K562 (cell line): ENCODE measurements around the gene BPNT1. TPM values are rescaled to one million over a fixed set of nuclear protein-coding genes. Genes with fewer than 3 reads are reported as not detected.
A peak's percentile ranks its signal among the peaks of the same experiment; 100 is the strongest.

Experiments used
- ARNT ChIP-seq, 2 experiments: fragments of 450-650 bp; IDR thresholded peaks; 2 replicates each; pipeline ENCODE4 v1.6.1; 2016; ENCODE audit warnings: mild to moderate bottlenecking in 1 of 2
- BCL6 ChIP-seq: fragments of 250-450 bp; sonication (Bioruptor Pico); IDR thresholded peaks from 2 replicates; pipeline ENCODE4 v1.4.0; 2020
- CHD2 ChIP-seq: IDR thresholded peaks from 2 replicates; pipeline ENCODE4 v1.6.1; 2011; ENCODE audit warnings: low read depth, low read length
- CHD4 ChIP-seq: fragments of 200-600 bp; sonication (generic); IDR thresholded peaks from 3 replicates; pipeline ENCODE4 v1.6.1; 2012; ENCODE audit warnings: low read depth, mild to moderate bottlenecking, mixed read lengths, low read length, inconsistent platforms; ENCODE audit not compliant: insufficient read depth, insufficient replicate concordance, poor library complexity, severe bottlenecking
- DPF2 ChIP-seq: fragments of 450-650 bp; IDR thresholded peaks from 2 replicates; pipeline ENCODE4 v1.6.1; 2016
- HNRNPLL ChIP-seq: fragments of 200-400 bp; formaldehyde crosslinking; IDR thresholded peaks from 2 replicates; pipeline ENCODE4 v1.6.1; 2017; ENCODE audit warnings: low read length, low read depth, mild to moderate bottlenecking; ENCODE audit not compliant: poor library complexity, severe bottlenecking
- NBN ChIP-seq: fragments of 450-650 bp; IDR thresholded peaks from 2 replicates; pipeline ENCODE4 v1.6.1; 2016; ENCODE audit warnings: low read depth, mild to moderate bottlenecking
- NFXL1 ChIP-seq: fragments of 450-650 bp; formaldehyde crosslinking; IDR thresholded peaks from 2 replicates; pipeline ENCODE4 v1.4.0; 2021; ENCODE audit warnings: mild to moderate bottlenecking
- PHF8 ChIP-seq: fragments of 200-600 bp; sonication (generic); IDR thresholded peaks from 2 replicates; pipeline ENCODE4 v1.6.1; 2012; ENCODE audit warnings: mixed run types, mild to moderate bottlenecking, inconsistent platforms, low read length, moderate library complexity, borderline replicate concordance
- PML ChIP-seq: IDR thresholded peaks from 2 replicates; pipeline ENCODE4 v1.6.1; 2012; ENCODE audit warnings: low read length, inconsistent platforms
- TCF7 ChIP-seq: sonication (generic); IDR thresholded peaks from 2 replicates; pipeline ENCODE4 v1.6.1; 2016; ENCODE audit warnings: antibody characterized with exemption, borderline replicate concordance
- ZNF12 ChIP-seq: sonication (generic); formaldehyde crosslinking; IDR thresholded peaks from 2 replicates; pipeline ENCODE4 v1.4.0; 2020; ENCODE audit warnings: mild to moderate bottlenecking, missing genetic modification reagents
- ZNF174 ChIP-seq: fragments of 250-450 bp; sonication (Bioruptor Pico); IDR thresholded peaks from 2 replicates; pipeline ENCODE4 v1.4.0; 2020; ENCODE audit warnings: mild to moderate bottlenecking
- ZNF431 ChIP-seq: sonication (generic); formaldehyde crosslinking; IDR thresholded peaks from 2 replicates; pipeline ENCODE4 v1.8.0; 2022; ENCODE audit warnings: mild to moderate bottlenecking, missing genetic modification reagents
- ZNF77 ChIP-seq: fragments of 250-450 bp; sonication (Bioruptor Pico); IDR thresholded peaks from 2 replicates; pipeline ENCODE4 v1.5.0; 2020
- polyA plus RNA-seq, 8 experiments: library from polyadenylated mRNA; depleted of rRNA in 4 of 8; stranded (reverse) in 5 of 8; unstranded in 3 of 8; fragments of >200 nt; fragmentation: Nextera tagmentation in 2 of 8; fragmentation: Illumina TruSeq in 1 of 8; extraction: Ambion mirVana in 2 of 8; extraction: Trizol in 1 of 8; gene quantifications; 2 replicates each; pipeline versions ENCODE4 v1.2.1 to v1.2.3, GENCODE V29; 2011 to 2014; ENCODE audit warnings: inconsistent platforms in 1 of 8, missing spikeins in 1 of 8
- total RNA-seq, 7 experiments: library from RNA; depleted of rRNA in 6 of 7; stranded (reverse); fragments of >200 nt in 6 of 7; fragmentation: Illumina TruSeq in 2 of 7; extraction: Trizol in 2 of 7; gene quantifications; 2 replicates each; pipeline versions ENCODE4 v1.2.1 to v1.2.3, GENCODE V29; 2011 to 2021; ENCODE audit warnings: low replicate concordance in 1 of 7
- TF ChIP-seq, protein P1 (sequence below): IDR thresholded peaks from 3 replicates; pipeline ENCODE4 v1.6.1; 2011; ENCODE audit warnings: borderline replicate concordance, mild to moderate bottlenecking, moderate library complexity; ENCODE audit not compliant: insufficient read length; ENCODE audit errors: extremely low read depth
- TF ChIP-seq, protein P2 (sequence below): fragments of 250-450 bp; sonication (Bioruptor Pico); IDR thresholded peaks from 2 replicates; pipeline ENCODE4 v1.9.0; 2021; ENCODE audit warnings: mild to moderate bottlenecking
- TF ChIP-seq, protein P3 (sequence below): sonication (generic); formaldehyde crosslinking; IDR thresholded peaks from 2 replicates; pipeline ENCODE4 v1.8.1; 2023; ENCODE audit warnings: missing genetic modification reagents, mild to moderate bottlenecking, borderline replicate concordance
- TF ChIP-seq, protein P4 (sequence below), 2 experiments: fragments of 450-650 bp; conservative IDR thresholded peaks; 2 replicates each; pipeline ENCODE4 v1.6.1; 2017; ENCODE audit warnings: mild to moderate bottlenecking in 2 of 2, moderate library complexity in 2 of 2

The BPNT1 gene
- total and polyA plus RNA-seq, 9 of the 15 experiments (the other 6 are each of a cell fraction or from before 2014, with no cell fraction given), result 30.2 to 73.8 (median 40.5) TPM

DNA sequence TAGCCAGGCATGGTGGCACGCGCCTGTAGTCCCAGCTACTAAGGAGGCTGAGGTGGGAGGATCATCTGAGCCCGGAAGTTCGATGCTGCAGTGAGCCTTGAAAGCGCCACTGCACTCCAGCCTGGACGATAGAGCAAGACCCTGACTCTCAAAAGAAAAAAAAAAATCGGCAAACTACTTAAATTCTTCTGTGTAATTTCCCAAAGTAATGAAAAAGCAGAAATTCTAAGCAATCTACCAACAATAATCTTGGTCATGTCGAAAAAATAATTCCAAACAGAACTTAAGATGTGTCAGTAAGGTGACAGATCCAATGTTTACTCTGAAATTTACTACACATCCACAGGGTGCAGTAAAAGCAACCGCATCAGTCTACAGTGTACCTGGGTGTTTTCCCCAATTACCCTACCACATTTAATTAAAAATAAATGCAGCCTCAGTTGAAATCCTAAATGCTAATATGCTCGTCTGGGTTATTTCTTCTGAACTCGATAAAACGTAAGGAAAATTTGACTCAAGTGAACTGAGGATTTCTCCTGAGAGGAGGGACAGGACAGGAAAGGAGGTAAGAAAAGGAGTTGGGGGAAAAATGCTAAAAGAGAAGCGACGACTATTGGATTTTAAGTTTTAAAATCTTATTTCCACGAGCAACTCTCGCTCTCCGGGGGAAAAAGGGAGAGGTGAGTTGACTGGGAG, 44.1 kb downstream of the BPNT1 start (continued):
- 0 out of 2 replicates have a peak, but pooled peaks have one; percentile 2 for TF ChIP-seq ZNF431 (CRISPR knock-in tag)
- peak; percentile 46; the same call in 1 of the 2 replicates for TF ChIP-seq DPF2
- no peak for TF ChIP-seq HNRNPLL
- TF ChIP-seq ZNF174 (CRISPR knock-in tag), result no peak
- TF ChIP-seq, protein P1, sequence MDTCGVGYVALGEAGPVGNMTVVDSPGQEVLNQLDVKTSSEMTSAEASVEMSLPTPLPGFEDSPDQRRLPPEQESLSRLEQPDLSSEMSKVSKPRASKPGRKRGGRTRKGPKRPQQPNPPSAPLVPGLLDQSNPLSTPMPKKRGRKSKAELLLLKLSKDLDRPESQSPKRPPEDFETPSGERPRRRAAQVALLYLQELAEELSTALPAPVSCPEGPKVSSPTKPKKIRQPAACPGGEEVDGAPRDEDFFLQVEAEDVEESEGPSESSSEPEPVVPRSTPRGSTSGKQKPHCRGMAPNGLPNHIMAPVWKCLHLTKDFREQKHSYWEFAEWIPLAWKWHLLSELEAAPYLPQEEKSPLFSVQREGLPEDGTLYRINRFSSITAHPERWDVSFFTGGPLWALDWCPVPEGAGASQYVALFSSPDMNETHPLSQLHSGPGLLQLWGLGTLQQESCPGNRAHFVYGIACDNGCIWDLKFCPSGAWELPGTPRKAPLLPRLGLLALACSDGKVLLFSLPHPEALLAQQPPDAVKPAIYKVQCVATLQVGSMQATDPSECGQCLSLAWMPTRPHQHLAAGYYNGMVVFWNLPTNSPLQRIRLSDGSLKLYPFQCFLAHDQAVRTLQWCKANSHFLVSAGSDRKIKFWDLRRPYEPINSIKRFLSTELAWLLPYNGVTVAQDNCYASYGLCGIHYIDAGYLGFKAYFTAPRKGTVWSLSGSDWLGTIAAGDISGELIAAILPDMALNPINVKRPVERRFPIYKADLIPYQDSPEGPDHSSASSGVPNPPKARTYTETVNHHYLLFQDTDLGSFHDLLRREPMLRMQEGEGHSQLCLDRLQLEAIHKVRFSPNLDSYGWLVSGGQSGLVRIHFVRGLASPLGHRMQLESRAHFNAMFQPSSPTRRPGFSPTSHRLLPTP, result no peak
- TF ChIP-seq ARNT (IDR thresholded peaks at IDR 0.05), result peak in 1 of 2 experiments; percentile 41; a peak in 2 of 4 replicates
- 0 out of 2 replicates have a peak, but pooled peaks have one; percentile 3 for TF ChIP-seq PML
- TF ChIP-seq CHD2, result no peak
- TF ChIP-seq, protein P2, sequence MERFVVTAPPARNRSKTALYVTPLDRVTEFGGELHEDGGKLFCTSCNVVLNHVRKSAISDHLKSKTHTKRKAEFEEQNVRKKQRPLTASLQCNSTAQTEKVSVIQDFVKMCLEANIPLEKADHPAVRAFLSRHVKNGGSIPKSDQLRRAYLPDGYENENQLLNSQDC (CRISPR knock-in tag), result no peak
- no peak for TF ChIP-seq ZNF12 (CRISPR knock-in tag)
- TF ChIP-seq, protein P3, sequence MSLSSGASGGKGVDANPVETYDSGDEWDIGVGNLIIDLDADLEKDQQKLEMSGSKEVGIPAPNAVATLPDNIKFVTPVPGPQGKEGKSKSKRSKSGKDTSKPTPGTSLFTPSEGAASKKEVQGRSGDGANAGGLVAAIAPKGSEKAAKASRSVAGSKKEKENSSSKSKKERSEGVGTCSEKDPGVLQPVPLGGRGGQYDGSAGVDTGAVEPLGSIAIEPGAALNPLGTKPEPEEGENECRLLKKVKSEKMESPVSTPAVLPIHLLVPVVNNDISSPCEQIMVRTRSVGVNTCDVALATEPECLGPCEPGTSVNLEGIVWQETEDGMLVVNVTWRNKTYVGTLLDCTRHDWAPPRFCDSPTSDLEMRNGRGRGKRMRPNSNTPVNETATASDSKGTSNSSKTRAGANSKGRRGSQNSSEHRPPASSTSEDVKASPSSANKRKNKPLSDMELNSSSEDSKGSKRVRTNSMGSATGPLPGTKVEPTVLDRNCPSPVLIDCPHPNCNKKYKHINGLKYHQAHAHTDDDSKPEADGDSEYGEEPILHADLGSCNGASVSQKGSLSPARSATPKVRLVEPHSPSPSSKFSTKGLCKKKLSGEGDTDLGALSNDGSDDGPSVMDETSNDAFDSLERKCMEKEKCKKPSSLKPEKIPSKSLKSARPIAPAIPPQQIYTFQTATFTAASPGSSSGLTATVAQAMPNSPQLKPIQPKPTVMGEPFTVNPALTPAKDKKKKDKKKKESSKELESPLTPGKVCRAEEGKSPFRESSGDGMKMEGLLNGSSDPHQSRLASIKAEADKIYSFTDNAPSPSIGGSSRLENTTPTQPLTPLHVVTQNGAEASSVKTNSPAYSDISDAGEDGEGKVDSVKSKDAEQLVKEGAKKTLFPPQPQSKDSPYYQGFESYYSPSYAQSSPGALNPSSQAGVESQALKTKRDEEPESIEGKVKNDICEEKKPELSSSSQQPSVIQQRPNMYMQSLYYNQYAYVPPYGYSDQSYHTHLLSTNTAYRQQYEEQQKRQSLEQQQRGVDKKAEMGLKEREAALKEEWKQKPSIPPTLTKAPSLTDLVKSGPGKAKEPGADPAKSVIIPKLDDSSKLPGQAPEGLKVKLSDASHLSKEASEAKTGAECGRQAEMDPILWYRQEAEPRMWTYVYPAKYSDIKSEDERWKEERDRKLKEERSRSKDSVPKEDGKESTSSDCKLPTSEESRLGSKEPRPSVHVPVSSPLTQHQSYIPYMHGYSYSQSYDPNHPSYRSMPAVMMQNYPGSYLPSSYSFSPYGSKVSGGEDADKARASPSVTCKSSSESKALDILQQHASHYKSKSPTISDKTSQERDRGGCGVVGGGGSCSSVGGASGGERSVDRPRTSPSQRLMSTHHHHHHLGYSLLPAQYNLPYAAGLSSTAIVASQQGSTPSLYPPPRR (CRISPR knock-in tag), result no peak
- peak; percentile 78 for TF ChIP-seq NBN
- TF ChIP-seq, protein P4, sequence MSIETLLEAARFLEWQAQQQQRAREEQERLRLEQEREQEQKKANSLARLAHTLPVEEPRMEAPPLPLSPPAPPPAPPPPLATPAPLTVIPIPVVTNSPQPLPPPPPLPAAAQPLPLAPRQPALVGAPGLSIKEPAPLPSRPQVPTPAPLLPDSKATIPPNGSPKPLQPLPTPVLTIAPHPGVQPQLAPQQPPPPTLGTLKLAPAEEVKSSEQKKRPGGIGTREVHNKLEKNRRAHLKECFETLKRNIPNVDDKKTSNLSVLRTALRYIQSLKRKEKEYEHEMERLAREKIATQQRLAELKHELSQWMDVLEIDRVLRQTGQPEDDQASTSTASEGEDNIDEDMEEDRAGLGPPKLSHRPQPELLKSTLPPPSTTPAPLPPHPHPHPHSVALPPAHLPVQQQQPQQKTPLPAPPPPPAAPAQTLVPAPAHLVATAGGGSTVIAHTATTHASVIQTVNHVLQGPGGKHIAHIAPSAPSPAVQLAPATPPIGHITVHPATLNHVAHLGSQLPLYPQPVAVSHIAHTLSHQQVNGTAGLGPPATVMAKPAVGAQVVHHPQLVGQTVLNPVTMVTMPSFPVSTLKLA (conservative IDR thresholded peaks at IDR 0.05), result peak in 1 of 2 experiments; percentile 55; a peak in 2 of 4 replicates
- TF ChIP-seq BCL6 (CRISPR knock-in tag), result no peak
- no peak for TF ChIP-seq ZNF77 (CRISPR knock-in tag)
- no peak for TF ChIP-seq PHF8
- no peak for TF ChIP-seq NFXL1 (CRISPR knock-in tag)
- no peak for TF ChIP-seq CHD4
- no peak for TF ChIP-seq TCF7
